K562 (cell line): Measurements from ENCODE around the gene CFAP107. TPM values are rescaled to one million over a fixed set of nuclear protein-coding genes. Genes with fewer than 3 reads are reported as not detected.

Experiments used
- ADNP ChIP-seq: fragments of 200-800 bp; sonication (Bioruptor generic); IDR thresholded peaks from 2 replicates; pipeline ENCODE4 v1.6.1; 2016; ENCODE audit warnings: missing genetic modification characterization, missing compliant biosample characterization
- ELF4 ChIP-seq: fragments of 450-650 bp; formaldehyde crosslinking; IDR thresholded peaks from 2 replicates; pipeline ENCODE4 v1.4.0; 2022; ENCODE audit warnings: missing genetic modification characterization
- FOSL1 ChIP-seq: fragments of 200-800 bp; sonication (Bioruptor generic); conservative IDR thresholded peaks from 2 replicates; pipeline ENCODE4 v1.6.1; 2016; ENCODE audit warnings: missing genetic modification characterization, missing compliant biosample characterization
- L3MBTL2 ChIP-seq: fragments of 450-650 bp; IDR thresholded peaks from 2 replicates; pipeline ENCODE4 v1.6.1; 2016; ENCODE audit warnings: mild to moderate bottlenecking, moderate library complexity
- MCM2 ChIP-seq: fragments of 450-650 bp; IDR thresholded peaks from 2 replicates; pipeline ENCODE4 v1.6.1; 2017; ENCODE audit warnings: low read depth, mild to moderate bottlenecking
- NFRKB ChIP-seq: fragments of 450-650 bp; IDR thresholded peaks from 2 replicates; pipeline ENCODE4 v1.6.1; 2016; ENCODE audit warnings: low read depth
- NR4A1 ChIP-seq, 2 experiments: fragments of 250-450 bp in 1 of 2; fragments of 450-650 bp in 1 of 2; sonication (Bioruptor Pico) in 1 of 2; IDR thresholded peaks; 2 replicates each; pipeline versions ENCODE4 v1.4.0 to v1.6.1; 2016 to 2020; ENCODE audit warnings: mild to moderate bottlenecking in 2 of 2, missing compliant biosample characterization in 1 of 2, missing genetic modification characterization in 1 of 2, moderate library complexity in 1 of 2
- SNIP1 ChIP-seq: fragments of 450-650 bp; IDR thresholded peaks from 2 replicates; pipeline ENCODE4 v1.7.1; 2017; ENCODE audit warnings: low read depth, mild to moderate bottlenecking
- TGIF2 ChIP-seq: sonication (generic); formaldehyde crosslinking; IDR thresholded peaks from 2 replicates; pipeline ENCODE4 v1.8.1; 2022; ENCODE audit warnings: mild to moderate bottlenecking, missing genetic modification reagents, moderate library complexity
- ZNF263 ChIP-seq: sonication (generic); formaldehyde crosslinking; IDR thresholded peaks from 2 replicates; pipeline ENCODE4 v1.8.0; 2022; ENCODE audit warnings: mild to moderate bottlenecking, missing genetic modification reagents, borderline replicate concordance
- ZNF324 ChIP-seq: fragments of 250-450 bp; sonication (Bioruptor Pico); IDR thresholded peaks from 2 replicates; pipeline ENCODE4 v1.4.0; 2020; ENCODE audit warnings: mild to moderate bottlenecking
- ZNF347 ChIP-seq: fragments of 450-650 bp; formaldehyde crosslinking; IDR thresholded peaks from 2 replicates; pipeline ENCODE4 v1.4.0; 2020; ENCODE audit warnings: low read depth, mild to moderate bottlenecking, moderate library complexity
- ZNF41 ChIP-seq: fragments of 250-450 bp; sonication (Bioruptor Pico); conservative IDR thresholded peaks from 2 replicates; pipeline ENCODE4 v1.4.0; 2020; ENCODE audit warnings: mild to moderate bottlenecking
- polyA plus RNA-seq, 8 experiments: library from polyadenylated mRNA; depleted of rRNA in 4 of 8; stranded (reverse) in 5 of 8; unstranded in 3 of 8; fragments of >200 nt; fragmentation: Nextera tagmentation in 2 of 8; fragmentation: Illumina TruSeq in 1 of 8; extraction: Ambion mirVana in 2 of 8; extraction: Trizol in 1 of 8; gene quantifications; 2 replicates each; pipeline versions ENCODE4 v1.2.1 to v1.2.3, GENCODE V29; 2011 to 2014; ENCODE audit warnings: inconsistent platforms in 1 of 8, missing spikeins in 1 of 8
- total RNA-seq, 7 experiments: library from RNA; depleted of rRNA in 6 of 7; stranded (reverse); fragments of >200 nt in 6 of 7; fragmentation: Illumina TruSeq in 2 of 7; extraction: Trizol in 2 of 7; gene quantifications; 2 replicates each; pipeline versions ENCODE4 v1.2.1 to v1.2.3, GENCODE V29; 2011 to 2021; ENCODE audit warnings: low replicate concordance in 1 of 7
- TF ChIP-seq, protein P1 (sequence below): sonication (generic); formaldehyde crosslinking; IDR thresholded peaks from 2 replicates; pipeline ENCODE4 v1.8.0; 2022; ENCODE audit warnings: mild to moderate bottlenecking, missing genetic modification reagents
- TF ChIP-seq, protein P2 (sequence below): fragments of 450-650 bp; IDR thresholded peaks from 2 replicates; pipeline ENCODE4 v1.6.1; 2016; ENCODE audit warnings: borderline replicate concordance
- TF ChIP-seq, protein P3 (sequence below): IDR thresholded peaks from 3 replicates; pipeline ENCODE4 v1.6.1; 2011; ENCODE audit warnings: borderline replicate concordance, mild to moderate bottlenecking, moderate library complexity; ENCODE audit not compliant: insufficient read length; ENCODE audit errors: extremely low read depth
- TF ChIP-seq, protein P4 (sequence below), 2 experiments: IDR thresholded peaks in 1 of 2; conservative IDR thresholded peaks in 1 of 2; 2 replicates each; pipeline ENCODE4 v1.6.1; 2016; ENCODE audit warnings: low read depth in 2 of 2, mild to moderate bottlenecking in 1 of 2, missing compliant biosample characterization in 1 of 2, missing genetic modification characterization in 1 of 2, moderate library complexity in 1 of 2

CFAP107 gene
- total and polyA plus RNA-seq, 9 of the 15 experiments (the other 6 are each of a cell fraction or from before 2014, with no cell fraction given): 0.03 to 0.08 TPM; not detected in 7

DNA sequence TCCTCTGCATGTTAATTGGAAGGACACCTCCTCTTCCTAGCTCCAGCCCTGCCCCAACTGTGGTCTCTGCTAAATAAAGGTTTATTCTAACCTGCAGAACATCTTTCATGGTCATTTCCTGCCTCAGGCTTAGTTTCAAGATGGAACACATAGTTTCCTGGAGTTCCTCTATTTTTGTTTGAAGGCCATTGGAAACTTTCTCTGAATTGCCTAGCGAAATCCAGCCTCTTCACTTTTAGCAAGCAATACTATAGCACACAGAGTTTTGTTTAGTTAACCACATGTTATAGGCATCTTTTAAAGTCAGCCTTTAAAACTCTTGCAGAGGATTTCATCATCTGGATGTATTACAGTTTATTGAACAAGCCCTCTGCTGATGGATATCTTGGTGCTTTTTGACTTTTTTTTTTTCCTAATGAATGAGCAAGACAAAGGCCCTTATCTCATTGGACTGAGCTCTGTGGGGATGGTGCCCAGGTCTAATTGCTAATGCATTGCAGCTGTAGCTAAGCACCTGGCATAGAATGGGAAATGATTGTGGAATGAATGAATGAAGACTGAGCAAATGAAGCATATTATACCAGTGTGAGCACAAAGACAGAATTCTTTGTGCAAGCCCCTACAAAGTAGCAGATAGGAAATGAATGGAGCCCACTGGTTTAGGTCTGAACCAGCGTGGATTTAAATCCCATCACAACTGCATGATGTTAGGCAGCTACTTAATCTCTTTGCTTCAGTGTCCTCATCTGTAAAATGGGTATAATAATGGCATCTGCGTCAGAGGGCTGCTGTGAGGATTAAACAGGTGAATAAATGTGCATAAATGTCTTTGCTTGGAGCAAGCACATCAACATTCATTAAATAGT is 641 bp upstream of the CFAP107 start (continued):
- TF ChIP-seq TGIF2 (CRISPR knock-in tag) (no peak), ZNF263 (CRISPR knock-in tag) (no peak), SNIP1 (no peak), ZNF324 (CRISPR knock-in tag) (no peak), ELF4 (no peak), ZNF41 (CRISPR knock-in tag) (0 out of 2 replicates have a peak, but pooled peaks have one; percentile 37), MCM2 (no peak), ADNP (tag) (peak; percentile 96), FOSL1 (tag) (peak; percentile 76), NR4A1 (CRISPR knock-in tag; IDR thresholded peaks at IDR 0.05) (no peak), NR4A1 (tag; IDR thresholded peaks at IDR 0.05) (no peak; the same call in none of the 2 replicates), ZNF347 (CRISPR knock-in tag) (no peak), NFRKB (peak; percentile 41; the same call in 1 of the 2 replicates), L3MBTL2 (peak; percentile 80)
- TF ChIP-seq, protein P1, sequence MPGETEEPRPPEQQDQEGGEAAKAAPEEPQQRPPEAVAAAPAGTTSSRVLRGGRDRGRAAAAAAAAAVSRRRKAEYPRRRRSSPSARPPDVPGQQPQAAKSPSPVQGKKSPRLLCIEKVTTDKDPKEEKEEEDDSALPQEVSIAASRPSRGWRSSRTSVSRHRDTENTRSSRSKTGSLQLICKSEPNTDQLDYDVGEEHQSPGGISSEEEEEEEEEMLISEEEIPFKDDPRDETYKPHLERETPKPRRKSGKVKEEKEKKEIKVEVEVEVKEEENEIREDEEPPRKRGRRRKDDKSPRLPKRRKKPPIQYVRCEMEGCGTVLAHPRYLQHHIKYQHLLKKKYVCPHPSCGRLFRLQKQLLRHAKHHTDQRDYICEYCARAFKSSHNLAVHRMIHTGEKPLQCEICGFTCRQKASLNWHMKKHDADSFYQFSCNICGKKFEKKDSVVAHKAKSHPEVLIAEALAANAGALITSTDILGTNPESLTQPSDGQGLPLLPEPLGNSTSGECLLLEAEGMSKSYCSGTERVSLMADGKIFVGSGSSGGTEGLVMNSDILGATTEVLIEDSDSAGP: no peak
- TF ChIP-seq, protein P2, sequence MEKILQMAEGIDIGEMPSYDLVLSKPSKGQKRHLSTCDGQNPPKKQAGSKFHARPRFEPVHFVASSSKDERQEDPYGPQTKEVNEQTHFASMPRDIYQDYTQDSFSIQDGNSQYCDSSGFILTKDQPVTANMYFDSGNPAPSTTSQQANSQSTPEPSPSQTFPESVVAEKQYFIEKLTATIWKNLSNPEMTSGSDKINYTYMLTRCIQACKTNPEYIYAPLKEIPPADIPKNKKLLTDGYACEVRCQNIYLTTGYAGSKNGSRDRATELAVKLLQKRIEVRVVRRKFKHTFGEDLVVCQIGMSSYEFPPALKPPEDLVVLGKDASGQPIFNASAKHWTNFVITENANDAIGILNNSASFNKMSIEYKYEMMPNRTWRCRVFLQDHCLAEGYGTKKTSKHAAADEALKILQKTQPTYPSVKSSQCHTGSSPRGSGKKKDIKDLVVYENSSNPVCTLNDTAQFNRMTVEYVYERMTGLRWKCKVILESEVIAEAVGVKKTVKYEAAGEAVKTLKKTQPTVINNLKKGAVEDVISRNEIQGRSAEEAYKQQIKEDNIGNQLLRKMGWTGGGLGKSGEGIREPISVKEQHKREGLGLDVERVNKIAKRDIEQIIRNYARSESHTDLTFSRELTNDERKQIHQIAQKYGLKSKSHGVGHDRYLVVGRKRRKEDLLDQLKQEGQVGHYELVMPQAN: no peak
- TF ChIP-seq, protein P3, sequence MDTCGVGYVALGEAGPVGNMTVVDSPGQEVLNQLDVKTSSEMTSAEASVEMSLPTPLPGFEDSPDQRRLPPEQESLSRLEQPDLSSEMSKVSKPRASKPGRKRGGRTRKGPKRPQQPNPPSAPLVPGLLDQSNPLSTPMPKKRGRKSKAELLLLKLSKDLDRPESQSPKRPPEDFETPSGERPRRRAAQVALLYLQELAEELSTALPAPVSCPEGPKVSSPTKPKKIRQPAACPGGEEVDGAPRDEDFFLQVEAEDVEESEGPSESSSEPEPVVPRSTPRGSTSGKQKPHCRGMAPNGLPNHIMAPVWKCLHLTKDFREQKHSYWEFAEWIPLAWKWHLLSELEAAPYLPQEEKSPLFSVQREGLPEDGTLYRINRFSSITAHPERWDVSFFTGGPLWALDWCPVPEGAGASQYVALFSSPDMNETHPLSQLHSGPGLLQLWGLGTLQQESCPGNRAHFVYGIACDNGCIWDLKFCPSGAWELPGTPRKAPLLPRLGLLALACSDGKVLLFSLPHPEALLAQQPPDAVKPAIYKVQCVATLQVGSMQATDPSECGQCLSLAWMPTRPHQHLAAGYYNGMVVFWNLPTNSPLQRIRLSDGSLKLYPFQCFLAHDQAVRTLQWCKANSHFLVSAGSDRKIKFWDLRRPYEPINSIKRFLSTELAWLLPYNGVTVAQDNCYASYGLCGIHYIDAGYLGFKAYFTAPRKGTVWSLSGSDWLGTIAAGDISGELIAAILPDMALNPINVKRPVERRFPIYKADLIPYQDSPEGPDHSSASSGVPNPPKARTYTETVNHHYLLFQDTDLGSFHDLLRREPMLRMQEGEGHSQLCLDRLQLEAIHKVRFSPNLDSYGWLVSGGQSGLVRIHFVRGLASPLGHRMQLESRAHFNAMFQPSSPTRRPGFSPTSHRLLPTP: no peak
- TF ChIP-seq, protein P4, sequence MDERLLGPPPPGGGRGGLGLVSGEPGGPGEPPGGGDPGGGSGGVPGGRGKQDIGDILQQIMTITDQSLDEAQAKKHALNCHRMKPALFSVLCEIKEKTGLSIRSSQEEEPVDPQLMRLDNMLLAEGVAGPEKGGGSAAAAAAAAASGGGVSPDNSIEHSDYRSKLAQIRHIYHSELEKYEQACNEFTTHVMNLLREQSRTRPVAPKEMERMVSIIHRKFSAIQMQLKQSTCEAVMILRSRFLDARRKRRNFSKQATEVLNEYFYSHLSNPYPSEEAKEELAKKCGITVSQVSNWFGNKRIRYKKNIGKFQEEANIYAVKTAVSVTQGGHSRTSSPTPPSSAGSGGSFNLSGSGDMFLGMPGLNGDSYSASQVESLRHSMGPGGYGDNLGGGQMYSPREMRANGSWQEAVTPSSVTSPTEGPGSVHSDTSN (CRISPR knock-in tag; IDR thresholded peaks at IDR 0.05; ENCODE audit: low read depth): no peak
- TF ChIP-seq, protein P4 (tag; conservative IDR thresholded peaks at IDR 0.05; ENCODE audit: low read depth): no peak
